NCI-H446 (cell line): ENCODE data around the gene TCF12.
A peak's percentile ranks its signal among the peaks of the same experiment; 100 is the strongest.

Source experiments
- DNase-seq, 2 experiments: peaks; one replicate each; lab custom pipeline; 2025; lab: John Stamatoyannopoulos, UW

Gene TCF12

DNA sequence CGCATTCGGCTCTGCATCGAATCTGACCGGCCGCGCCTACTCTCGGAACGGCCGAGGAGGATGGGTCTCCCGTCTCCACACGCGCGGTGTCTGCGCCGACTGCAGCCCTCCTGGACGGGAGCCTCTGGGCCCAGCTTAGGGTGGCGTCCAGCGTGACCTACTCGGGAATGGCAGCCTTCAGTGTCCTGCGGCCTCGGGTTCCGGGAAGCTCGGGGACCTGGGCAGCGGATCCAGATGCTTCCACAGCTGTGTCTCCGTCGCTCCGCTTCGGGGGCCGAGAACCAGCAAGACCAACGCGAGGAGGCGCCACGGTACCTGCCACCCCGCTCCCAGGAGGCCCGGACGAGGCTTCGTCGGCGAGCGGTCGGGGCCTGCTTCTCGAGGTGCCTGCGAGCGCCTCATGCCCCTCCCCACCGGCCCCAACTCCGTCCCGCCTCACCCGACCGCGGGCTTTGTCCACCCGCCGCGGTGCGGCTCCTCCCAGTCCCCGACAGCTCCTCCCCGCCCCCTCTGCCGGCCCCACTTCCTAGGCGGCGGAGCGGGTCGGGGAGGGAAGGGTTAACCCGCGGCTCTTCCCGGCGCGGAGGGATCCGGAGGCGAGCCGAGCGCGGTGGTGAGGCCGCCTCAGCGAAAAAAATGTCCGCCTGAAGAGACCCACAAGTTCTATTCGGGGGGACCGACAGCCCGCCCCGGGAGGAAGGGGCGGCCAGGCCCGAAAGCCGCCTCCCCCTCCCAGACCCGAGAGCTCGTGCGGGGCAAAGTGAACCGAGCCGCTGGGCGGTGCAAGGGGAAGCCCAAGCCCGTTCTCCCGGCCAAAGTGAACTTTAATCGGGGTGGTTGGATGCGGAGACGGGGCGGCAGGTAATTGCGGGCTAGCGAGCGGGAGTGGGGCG is at the start of gene TCF12:
Gene TCF12, plus strand, starts transcription at position 599 of the 893 bp plus-strand sequence. CDS start 1,270 bp downstream, outside the sequence.
- peak; percentile 84 to 96 for DNase-seq

GRCh38 chr15:56869573-56869972 is 48.9 kb upstream of the TCF12 start:
- peak in 1 of 2 experiments; percentile 52 for DNase-seq

DNA sequence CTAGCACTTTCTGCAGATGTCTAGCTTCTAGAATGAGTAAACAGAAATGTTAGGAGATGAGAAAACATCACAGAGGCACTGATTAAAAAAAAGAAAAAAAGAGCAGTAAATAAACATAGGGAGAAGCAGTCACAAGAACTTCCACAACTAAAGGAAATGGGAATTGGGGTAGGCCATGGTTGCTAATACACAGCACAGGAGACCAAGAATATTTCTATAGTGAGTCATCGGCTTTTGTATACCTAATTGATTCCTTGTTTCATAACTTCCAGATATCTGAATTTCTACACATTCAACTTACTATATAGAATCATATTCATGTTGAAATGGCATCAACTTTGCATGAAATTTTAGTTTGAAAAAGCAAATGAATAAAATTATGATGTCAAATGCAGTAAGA is 47.3 kb upstream of the TCF12 start:
- DNase-seq: no peak

- no peak for DNase-seq
Measured at GRCh38 chr15:56871867-56872266, 46.6 kb upstream of the TCF12 start.

- DNase-seq: no peak
Measured at GRCh38 chr15:56877255-56877970, 41.0 kb upstream of the TCF12 start.

- no peak for DNase-seq
Measured at GRCh38 chr15:56879502-56879901, 38.9 kb upstream of the TCF12 start.

DNA sequence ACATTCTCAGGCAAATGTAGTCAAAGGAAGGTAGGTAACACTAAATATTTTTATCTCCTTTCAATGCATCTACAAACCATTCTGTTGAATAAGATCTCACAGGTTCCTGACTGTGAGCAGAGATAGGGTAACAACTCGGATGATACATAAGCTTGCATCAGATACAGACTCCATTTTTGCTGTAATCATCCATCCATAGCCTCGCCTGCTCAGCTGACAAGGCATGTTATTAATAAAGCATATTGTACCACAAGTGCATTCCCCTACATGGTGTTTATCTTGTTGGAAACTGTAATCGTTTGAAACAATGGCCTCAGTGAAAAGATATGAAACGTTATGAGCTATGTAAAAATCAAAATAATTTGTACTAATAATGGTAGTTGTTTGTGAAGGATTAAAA is 35.4 kb upstream of the TCF12 start:
- no peak for DNase-seq

DNA sequence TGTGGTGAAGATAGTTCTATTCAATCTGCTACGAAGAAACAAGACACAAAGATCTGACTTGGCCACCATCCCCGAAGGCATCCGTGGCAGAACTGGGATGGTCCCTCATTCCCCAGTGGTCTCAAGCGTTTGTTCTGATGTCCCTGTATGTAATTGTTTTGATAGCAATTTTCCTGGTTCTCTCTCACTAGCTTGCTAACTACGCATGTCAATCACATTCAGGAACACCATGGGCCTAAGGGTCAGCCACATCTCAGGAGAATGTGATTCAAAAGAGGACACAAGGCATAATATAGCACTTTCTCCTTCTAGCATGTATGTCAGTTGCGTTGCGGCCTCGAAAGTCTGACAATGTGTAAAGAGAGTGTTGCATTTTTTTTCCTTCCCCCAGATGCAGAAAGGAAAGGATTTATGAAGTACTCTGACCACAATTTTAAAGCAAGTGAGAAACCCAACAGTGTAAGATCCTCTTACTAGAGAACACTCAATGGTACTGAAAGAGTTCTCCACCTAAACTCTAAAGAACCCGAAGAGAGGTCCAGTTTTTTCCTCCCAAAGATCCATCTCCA is 32.0 kb upstream of the TCF12 start:
- no peak for DNase-seq

GRCh38 chr15:56886932-56887781 is 31.3 kb upstream of the TCF12 start:
- peak; percentile 83 to 94 for DNase-seq

- DNase-seq: no peak
Measured at GRCh38 chr15:56887782-56888438, 30.5 kb upstream of the TCF12 start.

GRCh38 chr15:56890038-56890437 is 28.4 kb upstream of the TCF12 start:
- no peak for DNase-seq

DNA sequence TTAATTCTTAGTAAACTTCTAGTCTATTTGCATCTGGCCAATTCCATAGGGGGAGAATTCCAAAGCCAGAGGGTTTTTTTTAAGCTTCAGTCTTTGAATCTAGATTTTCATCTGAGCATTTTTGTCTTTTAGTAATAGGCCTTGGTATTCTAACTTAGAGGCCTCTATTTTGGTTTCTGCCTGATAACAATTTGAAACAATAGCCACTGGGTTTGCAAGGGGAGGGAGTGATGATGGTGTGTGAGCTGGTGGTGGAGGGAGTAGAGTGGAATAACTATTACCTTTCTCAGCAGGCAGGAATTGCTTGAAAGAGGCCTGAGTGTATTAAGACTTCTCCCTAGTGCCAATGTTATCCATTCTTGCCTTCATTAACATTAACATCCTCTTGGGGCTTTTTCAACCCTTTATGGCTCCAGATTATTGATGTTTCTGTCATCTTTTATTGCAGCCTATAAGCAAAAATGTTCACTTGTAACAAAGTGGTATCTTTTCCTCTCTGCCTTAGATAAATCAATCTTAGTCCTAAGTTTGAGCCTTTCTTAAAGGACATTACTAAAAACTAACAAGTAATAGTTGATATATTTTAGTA is 26.5 kb upstream of the TCF12 start:
- no peak for DNase-seq

DNA sequence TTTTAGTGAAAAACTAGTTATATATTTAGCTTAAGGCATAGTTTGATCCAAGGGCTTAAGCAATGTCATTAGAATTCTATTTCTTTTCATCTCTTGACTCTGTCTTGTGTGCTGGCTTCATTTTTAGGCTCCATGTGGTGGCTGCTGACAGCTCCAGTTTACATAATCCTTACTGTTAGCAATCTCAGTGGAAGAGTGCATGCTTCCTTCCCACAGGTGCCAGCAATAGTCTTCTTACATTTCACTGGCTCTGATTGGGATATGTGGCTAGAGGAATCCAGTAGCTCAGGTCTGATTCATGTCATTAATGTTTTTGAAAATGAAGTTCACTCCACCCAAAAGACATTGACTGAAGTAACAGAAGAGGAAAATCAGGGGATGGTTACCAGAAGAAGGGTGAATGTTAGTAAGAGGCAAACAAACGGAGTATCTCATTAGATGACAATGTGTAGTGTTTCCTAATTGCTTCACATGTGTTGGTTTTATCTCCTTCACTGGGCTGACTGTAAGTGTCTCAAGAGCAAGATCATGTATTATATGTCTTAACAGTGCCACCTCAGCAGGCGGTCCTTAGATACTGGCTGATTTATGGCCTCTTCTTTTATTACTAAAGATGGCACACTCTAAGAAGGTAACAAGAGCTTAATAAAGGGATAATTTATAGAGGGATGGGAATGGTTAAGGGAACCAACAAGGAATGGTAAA is 25.6 kb upstream of the TCF12 start:
- DNase-seq: no peak

DNA sequence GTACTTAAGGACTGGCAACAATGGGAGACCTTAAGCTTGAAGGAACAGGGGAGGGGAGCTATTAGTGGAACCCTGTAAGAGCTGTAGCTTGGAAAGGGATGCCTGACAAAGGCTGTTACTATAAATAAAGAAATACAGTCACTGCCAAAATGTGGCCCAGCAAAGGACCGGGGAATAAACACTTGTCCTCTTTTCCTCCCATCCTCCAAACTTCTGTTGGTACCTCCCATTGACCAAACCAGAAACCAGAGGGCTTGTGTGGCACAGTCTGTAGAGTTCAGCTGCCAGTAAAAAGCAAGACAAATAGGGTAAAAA is 25.1 kb upstream of the TCF12 start:
- no peak for DNase-seq

- DNase-seq: no peak
Measured at GRCh38 chr15:56894601-56895000, 23.8 kb upstream of the TCF12 start.

DNA sequence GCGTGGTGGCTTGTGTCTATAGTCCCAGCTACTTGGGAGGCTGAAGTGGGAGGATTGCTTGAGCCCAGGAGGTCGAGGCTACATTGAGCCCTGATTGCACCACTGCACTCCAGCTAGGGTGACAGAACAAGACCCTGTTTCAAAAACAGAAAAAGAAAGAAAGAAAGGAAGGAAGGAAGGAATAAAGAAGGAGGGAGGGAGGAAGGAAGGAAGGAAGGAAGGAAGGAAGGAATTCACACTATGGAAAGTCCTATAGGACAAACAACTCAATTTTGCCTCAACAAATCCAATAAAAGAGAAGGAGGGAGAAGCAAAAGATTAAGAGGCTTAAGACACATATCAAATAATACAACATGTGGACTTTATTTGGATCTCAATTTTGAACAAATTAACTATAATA is 16.5 kb upstream of the TCF12 start:
- DNase-seq: no peak

GRCh38 chr15:56906766-56907165 is 11.7 kb upstream of the TCF12 start:
- no peak for DNase-seq

DNA sequence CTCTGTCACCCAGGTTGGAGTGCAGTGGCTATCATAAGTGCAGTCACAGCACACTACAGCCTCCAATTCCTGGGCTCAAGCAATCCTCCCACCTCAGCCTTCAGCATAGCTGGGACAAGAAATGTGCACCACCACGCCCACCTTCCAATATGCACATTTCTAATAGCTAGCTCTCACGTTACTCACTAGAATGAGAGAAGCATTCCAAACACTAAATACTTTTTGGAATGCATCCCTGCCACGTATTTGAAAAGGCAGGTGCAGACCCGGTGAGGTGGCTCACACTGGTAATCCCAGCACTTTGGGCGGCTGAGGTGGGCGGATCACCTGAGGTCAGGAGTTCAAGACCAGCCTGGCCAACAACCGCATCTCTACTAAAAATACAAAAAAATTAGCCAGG is 7.6 kb upstream of the TCF12 start:
- DNase-seq: no peak

DNA sequence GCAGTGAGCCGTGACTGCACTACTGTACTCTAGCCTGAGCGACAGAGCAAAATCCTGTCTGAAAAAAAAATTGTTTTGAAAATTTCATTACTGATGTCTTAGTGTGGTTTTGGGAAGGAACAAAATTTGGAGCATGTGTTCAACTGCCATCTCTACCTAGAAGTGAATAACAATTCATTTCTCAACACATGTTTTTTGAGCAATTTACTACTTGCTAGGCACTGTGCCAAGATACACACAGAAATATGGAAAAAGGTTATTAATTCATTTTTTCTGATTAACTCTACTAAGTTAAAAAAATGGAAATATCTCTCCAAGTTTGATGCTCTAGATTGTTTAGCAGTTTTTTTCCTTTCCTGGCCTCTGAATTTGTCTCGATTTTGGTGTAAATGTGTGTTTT is 5.2 kb upstream of the TCF12 start:
- DNase-seq: peak in 1 of 2 experiments; percentile 22

DNA sequence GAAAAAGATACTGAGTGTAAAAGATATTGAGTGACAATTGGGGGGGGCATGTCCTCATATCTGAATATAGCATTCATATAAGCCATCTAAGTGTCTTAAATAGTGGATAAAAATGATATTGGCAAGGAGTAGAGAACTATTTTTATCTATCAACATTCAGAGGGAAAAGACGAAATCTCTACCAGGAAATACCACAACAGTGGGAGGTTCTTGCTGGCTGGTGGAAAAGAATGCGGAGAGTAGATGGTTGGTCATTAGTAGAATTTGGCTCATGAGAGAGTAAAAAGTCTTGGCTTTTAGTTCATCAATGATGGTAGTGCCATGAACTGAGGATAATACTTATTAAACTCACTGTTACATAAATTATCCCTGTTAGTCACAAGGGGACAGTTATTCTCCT is 4.8 kb upstream of the TCF12 start:
- DNase-seq: peak in 1 of 2 experiments; percentile 24

GRCh38 chr15:56915888-56916287 is 2.6 kb upstream of the TCF12 start:
- DNase-seq: no peak
